Measurements from ENCODE around the gene KRT14.

KRT14 gene

GRCh38 chr17:41575336-41575735 lies 11.4 kb downstream of the KRT14 start:
- no peak for DNase-seq

- DNase-seq, result no peak
Measured at GRCh38 chr17:41571561-41572434, 14.9 kb downstream of the KRT14 start, which contains the start of gene KRT9. Gene KRT9, minus strand, starts transcription at chr17:41572059. Its CDS starts 67 bp downstream, at chr17:41571992.

- no peak for DNase-seq
Measured at GRCh38 chr17:41567317-41567716, 19.4 kb downstream of the KRT14 start.

- no peak for DNase-seq
Measured at GRCh38 chr17:41565338-41565737, 21.4 kb downstream of the KRT14 start.

GRCh38 chr17:41563607-41564170 lies 23.0 kb downstream of the KRT14 start:
- no peak for DNase-seq

GRCh38 chr17:41561554-41561953 lies 25.1 kb downstream of the KRT14 start:
- DNase-seq, result no peak

- no peak for DNase-seq
Measured at GRCh38 chr17:41559548-41559947, 27.1 kb downstream of the KRT14 start.

- no peak for DNase-seq
Measured at GRCh38 chr17:41556931-41557330, 29.8 kb downstream of the KRT14 start.

- DNase-seq, result no peak
Measured at GRCh38 chr17:41556306-41556705, 30.4 kb downstream of the KRT14 start.

GRCh38 chr17:41555105-41555887 lies 31.4 kb downstream of the KRT14 start:
- no peak for DNase-seq

GRCh38 chr17:41553987-41554680 lies 32.6 kb downstream of the KRT14 start:
- no peak for DNase-seq

GRCh38 chr17:41553176-41553575 lies 33.5 kb downstream of the KRT14 start:
- no peak for DNase-seq

- no peak for DNase-seq
Measured at GRCh38 chr17:41552455-41552854, 34.2 kb downstream of the KRT14 start.

- no peak for DNase-seq
Measured at GRCh38 chr17:41551365-41551764, 35.3 kb downstream of the KRT14 start.

- DNase-seq, result no peak
Measured at GRCh38 chr17:41549596-41550039, 37.1 kb downstream of the KRT14 start.

GRCh38 chr17:41548844-41549595 lies 37.7 kb downstream of the KRT14 start:
- DNase-seq, result peak; percentile 81 to 84

GRCh38 chr17:41547921-41548843 lies 38.5 kb downstream of the KRT14 start:
- peak; percentile 61 to 68 for DNase-seq

GRCh38 chr17:41547378-41547841 lies 39.3 kb downstream of the KRT14 start:
- no peak for DNase-seq

GRCh38 chr17:41546819-41547218 lies 39.9 kb downstream of the KRT14 start:
- no peak for DNase-seq

GRCh38 chr17:41545829-41546410 lies 40.8 kb downstream of the KRT14 start:
- DNase-seq, result no peak
